HG02642 (cell line): Measurements from ENCODE around the gene MYOG.

Source experiments
- ATAC-seq: cut with Tn5 transposase; IDR thresholded peaks from one replicate; pipeline ENCODE4 v1.9.1; 2021; ENCODE audit warnings: mild to moderate bottlenecking; ENCODE audit not compliant: unreplicated experiment, poor library complexity

MYOG gene

GRCh38 chr1:203049077-203049476 lies 36.7 kb downstream of the MYOG start:
- no peak for ATAC-seq

GRCh38 chr1:203048555-203049051 lies 37.2 kb downstream of the MYOG start:
- ATAC-seq, result no peak

GRCh38 chr1:203048086-203048485 lies 37.7 kb downstream of the MYOG start:
- no peak for ATAC-seq

GRCh38 chr1:203046984-203047630 lies 38.7 kb downstream of the MYOG start:
- ATAC-seq, result no peak

- no peak for ATAC-seq
Measured at GRCh38 chr1:203045821-203046594, 39.8 kb downstream of the MYOG start.

GRCh38 chr1:203045336-203045735 lies 40.5 kb downstream of the MYOG start:
- no peak for ATAC-seq

- no peak for ATAC-seq
Measured at GRCh38 chr1:203044546-203045250, 41.1 kb downstream of the MYOG start.

GRCh38 chr1:203043830-203044545 lies 41.8 kb downstream of the MYOG start:
- ATAC-seq, result no peak

- ATAC-seq, result no peak
Measured at GRCh38 chr1:203041351-203041932, 44.4 kb downstream of the MYOG start.

- ATAC-seq, result no peak
Measured at GRCh38 chr1:203040513-203041275, 45.1 kb downstream of the MYOG start.

GRCh38 chr1:203039609-203040512 lies 46.0 kb downstream of the MYOG start:
- no peak for ATAC-seq

GRCh38 chr1:203038891-203039608 lies 46.8 kb downstream of the MYOG start:
- no peak for ATAC-seq

GRCh38 chr1:203038217-203038741 lies 47.5 kb downstream of the MYOG start:
- no peak for ATAC-seq

GRCh38 chr1:203037509-203038190 lies 48.2 kb downstream of the MYOG start:
- no peak for ATAC-seq

GRCh38 chr1:203036537-203036936 lies 49.3 kb downstream of the MYOG start:
- no peak for ATAC-seq

- no peak for ATAC-seq
Measured at GRCh38 chr1:203036135-203036534, 49.7 kb downstream of the MYOG start.
